HG02870 (cell line): ENCODE data around the gene SLC40A1.

Experiments used
- ATAC-seq: cut with Tn5 transposase; IDR thresholded peaks from one replicate; pipeline ENCODE4 v1.9.1; 2021; ENCODE audit warnings: mild to moderate bottlenecking, moderate library complexity; ENCODE audit not compliant: unreplicated experiment

The SLC40A1 gene

GRCh38 chr2:189542145-189542882 lies 38.3 kb downstream of the SLC40A1 start:
- ATAC-seq = no peak

DNA sequence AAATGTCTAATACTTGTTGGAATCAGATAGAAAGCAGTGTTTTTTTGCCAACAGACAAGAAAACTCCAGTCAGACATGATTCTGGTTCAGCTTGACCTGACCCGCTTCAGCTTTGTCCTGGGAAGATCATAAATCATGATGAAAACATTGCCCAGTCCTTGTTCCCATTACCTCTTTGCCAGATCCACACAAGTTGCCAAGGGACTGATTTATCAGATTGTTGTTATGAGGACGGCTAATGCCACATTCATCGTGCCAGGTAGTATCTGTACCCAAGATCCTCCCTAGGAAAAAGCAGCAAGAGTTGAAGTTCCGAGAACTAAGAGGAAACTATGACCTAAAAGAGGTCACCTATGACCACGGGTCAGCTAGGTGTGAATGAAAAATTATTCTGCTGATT lies 39.0 kb downstream of the SLC40A1 start:
- ATAC-seq = no peak

- no peak for ATAC-seq
Measured at GRCh38 chr2:189540551-189540950, 40.0 kb downstream of the SLC40A1 start.

DNA sequence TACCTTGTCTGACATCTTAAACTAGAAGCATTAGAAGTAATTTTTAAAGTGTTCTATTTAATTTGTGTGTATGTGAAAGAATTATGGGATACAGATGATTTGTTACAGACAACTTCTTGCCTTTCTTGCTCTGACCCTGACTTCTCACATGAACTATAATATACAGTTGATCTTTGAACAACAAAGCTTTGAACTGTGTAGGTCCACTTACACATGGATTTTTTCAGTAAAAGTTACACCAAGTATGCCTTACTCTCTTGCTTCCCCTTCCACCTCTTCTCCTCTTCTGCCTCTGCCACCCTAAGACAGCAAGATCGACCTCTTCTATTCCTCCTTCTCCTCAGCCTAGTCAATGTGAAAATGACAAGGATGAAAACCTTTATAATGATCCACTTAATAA lies 42.2 kb downstream of the SLC40A1 start:
- no peak for ATAC-seq

- ATAC-seq = no peak
Measured at GRCh38 chr2:189536830-189537229, 43.8 kb downstream of the SLC40A1 start.

- ATAC-seq = no peak
Measured at GRCh38 chr2:189534854-189535832, 45.4 kb downstream of the SLC40A1 start.

GRCh38 chr2:189533288-189534035 lies 47.1 kb downstream of the SLC40A1 start:
- ATAC-seq = no peak

GRCh38 chr2:189530965-189531637 lies 49.5 kb downstream of the SLC40A1 start:
- ATAC-seq = no peak

GRCh38 chr2:189528617-189529016 lies 52.0 kb downstream of the SLC40A1 start:
- no peak for ATAC-seq

DNA sequence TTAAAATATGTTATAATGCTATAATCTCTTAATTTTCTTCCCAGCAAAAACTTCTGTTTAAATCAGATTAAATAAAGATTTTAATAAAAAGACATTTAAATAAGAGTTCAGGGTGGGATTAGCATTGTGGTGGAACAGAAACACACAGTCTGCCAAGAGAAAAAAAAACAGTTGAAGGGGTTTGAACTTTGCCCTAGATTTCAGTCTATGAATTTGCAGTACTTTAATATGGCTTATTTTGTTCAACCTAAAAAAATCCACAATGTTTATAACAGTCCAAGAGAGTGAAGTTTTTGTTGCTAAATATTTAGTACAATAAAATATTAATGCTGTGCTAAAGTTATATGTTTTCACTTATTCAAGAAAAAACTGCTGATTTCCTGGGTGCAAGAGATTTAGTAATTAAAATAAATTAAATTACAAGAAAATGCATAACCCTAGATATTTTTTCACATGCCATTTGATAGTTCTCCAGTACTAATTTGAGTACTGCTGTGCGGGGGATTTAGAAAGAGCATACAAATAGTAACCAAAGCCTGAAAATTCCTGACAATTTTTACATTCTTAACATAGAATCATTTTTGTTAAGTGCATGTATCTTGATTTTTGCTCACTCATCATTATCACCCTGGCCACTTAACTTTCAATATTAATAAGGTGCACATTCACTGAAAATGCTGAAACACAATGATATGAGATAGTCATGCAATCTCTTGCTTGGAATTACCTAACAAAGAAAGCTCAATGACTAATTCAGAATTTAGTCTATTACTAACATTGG lies 52.6 kb downstream of the SLC40A1 start:
- no peak for ATAC-seq

- peak; percentile 55 for ATAC-seq
Measured at GRCh38 chr2:189527041-189527750, 53.4 kb downstream of the SLC40A1 start.

DNA sequence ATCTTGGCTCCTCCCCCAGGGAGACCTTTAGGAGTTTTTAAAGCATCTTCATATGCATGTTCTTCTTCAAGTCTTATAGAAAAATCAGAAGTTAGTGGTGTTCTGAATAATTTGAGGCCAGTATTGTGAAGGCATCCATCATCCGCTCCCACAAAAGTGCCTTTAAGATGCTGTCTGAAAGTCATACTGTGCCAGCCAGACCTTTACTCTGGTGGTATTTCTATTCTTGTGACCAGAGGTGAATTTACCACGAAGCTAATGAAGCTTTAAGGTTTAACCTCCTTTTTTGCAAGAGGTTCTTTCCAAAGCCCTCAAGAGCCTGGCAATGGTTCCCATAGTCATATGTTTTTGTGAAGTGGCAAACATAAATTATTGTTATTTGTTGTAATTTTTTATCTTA lies 54.3 kb downstream of the SLC40A1 start:
- no peak for ATAC-seq

DNA sequence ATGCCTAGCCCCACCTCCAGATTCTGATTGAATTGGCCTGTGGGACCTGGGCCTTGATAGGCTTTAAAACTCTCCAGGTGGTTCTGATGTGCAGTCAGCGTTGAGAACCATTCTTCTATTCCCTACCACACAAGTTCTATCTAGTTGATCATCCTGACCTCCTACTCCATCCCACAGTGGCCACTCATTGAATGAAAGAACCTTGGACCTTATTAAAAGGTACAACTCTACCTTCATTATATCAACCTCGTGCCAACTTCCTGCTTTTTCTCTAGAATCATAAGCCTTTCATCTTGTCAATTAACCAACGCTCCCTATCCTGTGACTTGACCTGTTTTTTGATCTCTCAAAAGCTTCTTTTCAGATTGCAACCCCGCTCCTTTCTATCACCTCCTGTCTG lies 55.8 kb downstream of the SLC40A1 start:
- ATAC-seq = no peak

GRCh38 chr2:189522435-189523151 lies 58.0 kb downstream of the SLC40A1 start:
- no peak for ATAC-seq

DNA sequence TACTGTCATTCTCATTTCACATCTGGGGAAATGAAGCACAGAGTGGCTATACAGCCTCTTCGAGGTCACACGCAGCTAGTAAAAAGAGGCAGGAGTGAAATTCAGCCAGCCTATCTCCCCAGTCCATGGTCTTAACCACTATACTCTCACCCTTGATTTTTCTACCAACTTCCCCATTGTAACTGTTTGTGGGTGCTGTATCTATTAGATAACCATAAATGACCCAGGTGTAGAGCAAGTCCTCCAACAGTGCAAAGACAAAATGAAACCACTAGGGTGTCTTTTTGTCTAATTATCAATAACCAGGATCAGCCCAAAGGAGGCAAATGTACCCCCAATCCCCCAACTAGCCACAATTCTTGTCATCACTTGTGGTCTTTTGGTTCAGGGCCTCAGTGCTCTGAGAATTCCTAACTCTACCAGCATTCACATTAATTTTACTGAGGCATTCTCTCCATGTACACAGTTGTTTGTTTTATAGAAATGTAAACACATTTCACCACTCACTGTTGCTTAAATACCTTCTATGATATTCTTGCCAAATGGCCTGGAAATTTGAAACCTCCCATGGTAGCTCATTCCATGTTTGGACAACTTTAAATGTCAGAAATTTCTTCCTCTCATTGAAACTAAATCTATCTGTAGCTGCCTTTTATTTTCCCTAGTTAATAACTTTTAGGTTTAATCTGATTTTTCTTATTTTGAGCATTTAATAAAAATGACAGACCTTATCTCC lies 58.7 kb downstream of the SLC40A1 start:
- ATAC-seq = peak; percentile 52

DNA sequence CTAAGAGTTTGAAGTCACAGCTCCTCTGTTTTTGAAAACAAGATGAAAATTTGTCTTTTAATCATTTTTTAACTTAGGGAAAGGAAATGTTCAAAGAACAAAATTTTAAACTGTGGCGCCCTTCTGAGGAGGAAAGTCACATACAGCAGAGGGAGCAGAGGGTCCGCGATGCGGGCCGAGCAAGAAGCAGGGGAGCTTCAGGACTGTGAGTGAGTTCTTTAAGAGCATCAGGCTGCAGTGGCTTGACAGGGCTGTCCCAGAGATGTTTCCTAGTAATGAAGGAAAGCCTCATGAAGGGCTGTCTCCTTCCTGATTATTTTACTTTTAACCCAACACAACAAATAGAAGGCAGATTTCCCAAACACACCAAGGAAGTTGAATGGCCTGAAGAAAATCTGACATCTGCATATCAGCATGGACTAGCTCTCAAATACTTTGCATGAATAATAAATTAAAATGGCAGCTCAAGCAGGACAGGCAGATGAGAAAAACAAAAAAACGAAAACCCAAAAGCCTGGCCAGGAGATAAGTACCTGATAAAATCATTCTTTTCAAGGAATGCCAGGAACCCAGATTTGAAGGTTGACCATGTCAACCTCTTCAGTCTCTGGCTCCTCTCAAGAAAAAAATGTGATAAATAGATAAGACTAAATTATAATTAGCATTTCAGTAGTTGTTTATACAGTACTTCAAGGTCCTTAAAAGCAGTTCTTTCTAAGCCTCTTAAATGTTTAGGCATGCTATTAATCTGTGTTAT lies 60.8 kb downstream of the SLC40A1 start:
- no peak for ATAC-seq

DNA sequence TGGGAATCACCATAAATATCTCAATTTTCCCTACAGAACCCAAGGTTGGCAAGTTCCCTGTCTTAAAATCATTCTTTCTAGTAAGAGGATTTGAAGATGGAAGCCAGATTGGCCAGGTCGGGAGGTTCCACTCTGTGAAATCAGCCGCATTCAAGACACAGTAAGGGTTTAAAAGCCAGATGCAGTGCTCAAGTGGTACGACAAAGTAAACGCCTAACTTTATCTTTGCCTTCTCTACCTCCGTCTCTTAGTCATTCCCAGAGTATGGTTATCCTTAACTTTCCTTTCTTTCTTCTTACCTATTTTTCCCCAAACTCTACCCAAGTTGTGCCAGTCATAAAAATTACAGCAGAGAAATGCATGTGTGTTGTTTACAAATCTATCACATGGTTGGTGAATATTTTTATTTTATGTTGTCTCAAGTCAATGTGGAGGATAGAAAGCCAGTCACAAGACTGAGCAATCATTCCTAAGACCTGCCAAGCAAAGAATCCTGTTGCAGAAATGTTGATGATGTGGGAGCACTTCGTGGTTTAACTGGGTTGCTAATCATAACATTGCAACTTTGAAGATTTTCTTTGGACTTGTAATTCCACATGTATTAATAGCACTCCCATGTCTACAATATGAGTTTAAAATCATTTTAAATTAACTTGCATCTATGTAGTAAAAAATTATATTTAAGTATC lies 62.6 kb downstream of the SLC40A1 start:
- no peak for ATAC-seq
